ENCODE measurements around the gene ARMC9.
"Not testable (repeated sequence)": the region's sequence is repeated elsewhere in the genome, so short reads cannot be mapped to it uniquely, and the experiment has no call there.

The ARMC9 gene

DNA sequence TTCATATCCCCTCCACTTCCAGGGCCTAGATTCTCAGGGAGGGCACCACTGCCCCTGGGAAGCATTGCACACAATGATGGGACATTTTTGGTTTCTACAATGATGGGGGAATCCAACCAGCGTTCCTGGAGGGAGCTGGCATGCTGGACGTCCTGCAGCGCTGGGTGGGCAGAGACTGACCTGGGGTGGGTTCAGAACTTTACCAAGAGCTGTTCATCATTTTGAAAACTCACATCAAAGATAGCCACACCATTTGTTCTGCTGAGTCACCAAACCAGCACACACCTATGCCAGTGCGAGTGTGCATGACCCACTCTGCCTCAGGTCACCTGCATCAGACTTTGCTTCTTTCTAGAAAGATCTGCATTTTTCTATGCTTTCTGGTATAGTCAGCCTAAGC lies 14.1 kb upstream of the ARMC9 start:
- no peak for DNase-seq

DNA sequence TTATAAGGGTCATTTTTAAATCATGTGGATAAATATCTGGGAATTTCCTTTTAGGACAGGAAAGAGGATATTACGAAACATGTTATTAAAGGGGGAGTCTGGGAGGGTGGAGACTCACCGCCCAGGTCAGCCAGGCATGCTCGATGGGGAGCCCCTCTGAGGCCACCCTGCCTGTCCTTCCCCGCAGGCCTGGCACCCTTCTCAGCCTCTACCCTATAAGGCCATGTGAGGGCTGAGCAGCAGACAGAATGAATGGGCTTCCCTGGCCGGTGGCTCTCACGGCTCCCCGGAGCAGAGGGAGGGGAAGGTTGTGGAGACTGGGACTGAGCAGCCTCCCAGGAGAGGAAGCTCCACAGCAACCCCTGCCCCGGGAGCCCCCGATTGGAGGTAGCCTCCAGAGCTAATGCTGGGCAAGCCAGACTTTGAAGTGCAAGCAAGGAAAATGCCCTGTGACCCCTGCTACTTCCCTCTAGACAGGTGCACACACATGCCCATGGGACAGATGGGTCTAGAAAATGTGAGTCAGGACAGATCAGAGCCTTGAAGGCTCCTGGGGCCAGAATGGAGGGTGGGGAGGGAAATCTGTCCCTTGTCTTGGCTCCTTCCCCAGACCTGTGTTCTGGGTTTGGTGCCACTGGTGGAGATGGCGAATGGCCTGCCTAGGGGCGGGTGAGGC lies 13.2 kb upstream of the ARMC9 start:
- DNase-seq, result no peak

DNA sequence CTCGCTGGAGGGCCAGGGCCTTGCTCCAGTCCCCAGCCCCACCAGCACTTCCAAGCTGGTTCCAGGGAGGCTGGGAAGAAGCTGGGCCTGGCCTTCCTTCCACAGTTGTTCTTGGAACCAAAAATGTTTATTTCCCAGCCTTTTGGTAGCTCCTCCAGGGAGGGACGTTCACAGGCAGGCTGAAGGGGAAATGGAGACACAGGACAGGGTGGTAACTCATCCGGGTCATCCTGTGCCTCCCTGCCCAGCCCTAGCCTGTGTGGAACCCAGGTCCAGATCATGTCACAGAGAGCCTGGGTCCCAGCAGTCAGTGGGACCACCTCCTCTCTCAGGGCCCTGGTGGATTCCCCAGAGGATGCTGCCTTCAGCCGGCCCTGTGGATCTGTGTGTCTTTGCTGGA lies 12.5 kb upstream of the ARMC9 start:
- DNase-seq, result no peak

DNA sequence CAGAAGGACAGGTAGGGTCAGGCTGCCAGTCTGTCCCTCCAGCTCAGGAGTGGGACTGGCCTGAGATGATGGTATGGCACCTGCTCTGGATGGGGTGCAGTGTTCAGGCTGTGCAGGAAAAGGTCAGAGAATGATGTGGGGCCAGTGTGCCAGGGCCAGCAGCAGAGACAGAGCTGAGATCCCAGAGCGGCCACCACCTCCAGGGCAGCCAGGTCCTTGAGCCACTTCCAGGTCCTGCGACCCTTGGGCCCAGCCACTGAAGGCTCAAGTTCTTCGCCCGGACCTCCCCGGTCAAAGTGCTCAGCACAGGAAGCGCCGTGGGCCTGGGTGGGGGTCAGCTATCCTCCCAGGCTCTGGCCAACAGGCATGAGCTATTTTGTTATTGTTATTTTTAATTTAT lies 12.1 kb upstream of the ARMC9 start:
- no peak for DNase-seq

DNA sequence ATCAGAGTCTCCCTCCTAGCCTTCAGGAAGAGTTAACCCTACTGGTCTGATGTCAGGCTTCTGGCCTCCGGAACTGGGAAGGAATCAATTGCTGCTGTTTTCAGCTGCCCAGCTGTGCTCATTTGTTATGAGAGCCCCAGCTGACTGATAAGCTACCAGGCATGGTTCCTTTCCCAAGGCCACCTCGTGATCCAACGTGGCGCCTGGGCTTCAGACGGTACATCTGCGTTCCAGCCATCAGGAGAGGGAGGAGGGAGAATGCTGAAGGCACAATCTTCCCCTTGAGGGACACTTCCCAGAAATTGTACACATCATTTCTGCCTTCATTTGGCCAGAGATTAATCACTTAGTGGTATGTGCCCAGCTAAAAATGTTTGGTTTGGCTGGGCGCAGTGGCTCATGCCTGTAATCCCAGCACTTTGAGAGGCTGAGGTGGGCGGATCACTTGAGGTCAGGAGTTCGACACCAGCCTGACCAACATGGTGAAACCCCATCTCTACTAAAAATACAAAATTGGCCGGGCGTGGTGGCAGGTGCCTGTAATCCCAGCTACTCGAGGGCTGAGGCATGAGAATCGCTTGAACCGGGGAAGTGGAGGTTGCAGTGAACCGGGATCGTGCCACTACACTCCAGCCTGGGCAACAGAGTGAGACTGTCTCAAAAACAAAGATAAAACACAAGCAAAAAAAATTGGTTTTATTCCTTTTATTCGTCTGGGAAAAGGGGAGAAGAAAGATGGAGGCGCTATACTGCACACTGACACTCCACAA lies 10.5 kb upstream of the ARMC9 start:
- DNase-seq, result no peak

DNA sequence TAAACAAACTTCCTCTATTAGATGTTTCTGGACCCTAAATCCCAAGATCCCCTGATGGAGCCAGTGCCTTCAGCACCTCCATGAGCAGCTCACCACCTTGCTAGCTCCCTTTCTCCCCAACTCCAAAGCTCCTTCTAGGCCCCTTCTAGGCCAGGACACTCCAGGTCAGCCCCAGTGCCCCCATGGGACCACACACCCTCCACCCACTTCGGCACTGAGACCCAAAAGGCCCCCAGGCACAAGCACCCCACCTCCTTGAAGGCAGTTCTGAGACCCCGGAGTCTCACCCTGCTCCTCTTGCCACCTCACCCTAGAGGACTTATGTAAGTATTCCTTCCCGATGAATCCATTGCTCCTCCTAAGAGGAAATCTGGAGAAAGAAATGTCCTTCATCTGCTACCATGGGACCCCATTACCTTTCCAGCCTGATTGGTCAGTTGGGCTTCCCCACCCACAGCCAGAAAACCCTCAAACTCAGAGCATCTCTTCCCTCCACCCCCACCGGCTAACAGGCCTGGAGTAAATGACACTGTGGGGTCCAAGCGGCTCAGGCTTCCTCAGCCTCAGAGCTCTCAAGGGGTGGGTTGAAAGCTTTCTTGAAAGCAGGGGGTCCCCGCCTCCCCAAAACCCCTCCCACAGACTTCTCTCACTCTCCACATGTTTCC lies 9.8 kb upstream of the ARMC9 start:
- no peak for DNase-seq

DNA sequence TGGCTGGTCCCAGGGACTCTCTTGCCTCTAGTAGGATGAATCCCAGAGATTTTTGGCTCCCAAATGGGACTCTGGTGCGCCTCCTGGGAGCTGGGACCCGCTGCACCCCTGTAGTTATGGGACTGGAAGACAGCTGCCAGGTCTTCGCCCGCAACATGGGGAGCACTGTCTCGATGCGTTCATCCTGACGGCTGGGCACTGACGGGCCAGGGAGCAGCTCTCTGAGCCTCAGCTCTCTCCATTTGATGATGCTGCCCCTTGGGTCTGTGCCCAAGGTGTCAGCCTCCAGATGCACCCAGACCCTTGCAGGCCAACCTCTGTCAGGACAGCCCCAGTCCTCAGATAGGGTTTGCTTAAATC lies 9.3 kb upstream of the ARMC9 start:
- DNase-seq, result no peak

DNA sequence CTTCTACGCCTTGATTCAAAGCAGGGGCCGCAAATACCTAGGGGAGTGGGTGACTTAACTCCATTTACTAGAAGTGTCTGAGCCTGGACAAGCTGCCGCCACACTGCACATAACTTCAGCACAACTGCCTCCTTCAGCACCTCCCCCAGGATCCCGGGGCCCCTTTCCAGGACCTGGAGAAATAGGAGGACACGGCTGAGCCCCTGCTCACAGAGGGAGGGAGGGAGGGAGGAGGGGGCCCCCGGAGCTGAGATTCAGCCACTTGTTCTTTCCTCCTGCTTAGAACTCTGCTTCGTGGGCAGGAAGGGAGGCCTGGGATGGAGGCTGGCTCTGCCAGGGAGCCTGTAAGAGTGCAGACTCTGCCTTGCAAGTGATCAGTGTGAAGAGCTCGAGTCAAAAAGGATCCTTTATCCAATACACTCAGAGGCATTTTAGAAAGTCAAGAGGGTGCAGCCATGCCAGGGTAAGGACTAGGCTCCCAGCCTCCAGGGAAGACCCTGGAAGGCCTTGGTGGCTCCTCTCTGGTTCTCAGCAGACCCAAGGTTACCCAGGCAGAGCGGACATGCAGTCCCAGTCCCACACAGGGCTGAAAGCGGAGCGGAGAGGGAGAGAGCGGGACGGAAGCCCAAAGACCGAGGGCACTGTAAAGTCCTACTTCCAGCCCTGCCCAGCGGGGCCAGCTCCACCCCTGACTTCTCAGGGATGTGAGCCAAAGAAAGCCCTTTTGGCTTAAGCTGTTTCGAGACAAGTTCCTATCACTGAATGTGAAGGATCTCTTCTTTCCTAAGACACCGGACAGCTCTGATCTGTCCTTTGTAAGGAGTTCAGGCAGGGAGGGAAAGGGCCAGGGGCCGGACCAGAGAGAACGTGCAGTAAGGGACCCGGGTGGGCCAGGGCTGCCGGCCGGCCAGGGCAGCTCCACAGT lies 8.6 kb upstream of the ARMC9 start:
- no peak for DNase-seq

DNA sequence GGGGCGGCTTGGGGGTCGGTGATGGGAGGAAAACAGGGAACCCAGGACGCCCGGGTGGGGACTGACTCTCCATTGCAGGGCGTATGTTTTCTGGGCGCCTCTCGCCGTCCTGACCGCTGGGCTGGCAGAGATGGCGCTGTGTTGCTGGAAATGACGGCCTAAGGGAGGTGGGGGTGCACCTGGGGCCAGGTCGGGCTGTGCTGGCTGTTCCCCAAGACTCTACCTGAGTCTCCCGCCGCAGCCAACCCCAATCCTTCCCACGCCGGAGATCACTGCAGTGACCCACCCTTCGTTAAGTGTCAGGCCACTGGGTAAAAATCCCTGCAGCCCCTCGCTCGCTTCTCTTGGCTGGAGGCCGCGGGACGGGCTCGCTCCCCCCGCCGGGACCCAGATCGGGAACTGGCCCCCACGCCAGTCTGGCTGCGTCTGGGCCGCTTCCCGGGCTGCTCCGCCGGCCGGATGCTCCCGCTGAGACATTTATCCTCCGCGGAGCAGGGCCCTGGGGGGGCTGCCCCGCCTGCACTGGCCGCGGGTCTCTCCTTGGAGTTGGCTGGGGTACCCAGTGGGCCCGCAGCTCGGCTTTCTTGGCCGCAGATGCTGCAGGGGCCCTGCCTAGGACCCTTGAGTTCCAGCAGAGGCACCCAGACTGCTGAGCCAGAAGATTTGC lies 7.8 kb upstream of the ARMC9 start:
- no peak for DNase-seq

DNA sequence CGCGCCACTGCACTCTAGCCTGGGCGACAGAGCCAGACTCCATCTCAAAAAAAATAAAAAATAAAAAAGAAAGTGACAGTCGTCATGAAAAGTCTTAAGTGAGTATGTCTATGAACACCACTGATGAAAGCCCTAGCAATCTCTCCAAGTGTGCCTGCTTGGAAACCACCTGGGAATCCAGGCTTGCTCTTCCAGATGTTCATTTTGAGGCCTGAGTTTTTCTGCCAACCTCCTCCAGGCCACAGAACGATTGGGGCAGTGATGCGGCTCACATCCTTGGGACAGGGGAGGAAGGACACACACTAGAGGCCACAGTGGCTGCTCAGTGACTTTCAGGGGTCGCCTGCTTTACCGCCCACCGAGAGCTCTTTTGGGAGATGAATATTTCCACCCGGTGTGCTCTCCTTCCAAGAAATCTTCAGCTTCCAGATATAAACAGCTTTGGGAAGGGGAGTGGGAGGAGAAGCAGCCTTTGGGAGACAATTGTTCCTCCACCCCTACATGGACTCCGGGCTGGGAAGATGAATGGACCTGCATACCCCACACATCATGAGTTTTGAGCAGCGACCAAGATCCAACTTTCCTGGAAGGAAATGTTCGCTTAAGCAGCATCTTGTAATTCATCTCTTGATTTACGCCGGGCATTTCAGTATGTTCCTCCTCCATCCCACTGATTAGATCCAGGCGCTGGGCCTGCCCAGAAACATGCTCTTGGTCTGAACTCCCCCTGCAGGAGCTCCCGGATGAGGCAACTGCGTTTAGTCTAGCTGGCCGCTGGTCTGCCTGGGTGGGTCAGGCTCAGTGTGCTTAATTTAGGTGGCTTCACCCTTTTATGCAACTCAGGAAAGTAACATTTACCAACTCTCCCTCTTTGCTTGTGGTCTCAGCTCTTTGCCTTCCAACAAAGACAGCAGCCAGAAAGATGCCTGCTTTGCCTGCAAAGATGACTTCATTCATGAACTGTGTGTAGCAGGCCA lies 6.2 kb upstream of the ARMC9 start:
- DNase-seq, result no peak

DNA sequence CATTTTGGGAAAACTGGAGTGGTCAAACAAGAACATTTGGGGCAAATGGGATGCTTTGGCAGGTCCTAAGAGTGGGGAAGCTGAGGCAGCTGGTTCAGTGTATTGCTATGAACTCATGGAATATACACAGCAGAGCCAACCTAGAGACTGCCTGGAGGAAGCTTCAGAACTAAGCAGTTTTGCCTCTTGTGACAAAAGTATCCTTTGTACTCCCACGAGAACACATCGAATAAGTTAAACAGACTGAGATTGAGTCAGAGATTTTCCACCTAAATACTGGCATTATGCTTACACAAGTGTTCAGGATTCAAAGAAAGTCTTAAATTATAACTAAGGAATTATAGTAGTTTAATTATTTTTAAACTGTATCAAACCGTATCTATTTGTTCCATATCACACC lies 5.2 kb upstream of the ARMC9 start:
- no peak for DNase-seq

DNA sequence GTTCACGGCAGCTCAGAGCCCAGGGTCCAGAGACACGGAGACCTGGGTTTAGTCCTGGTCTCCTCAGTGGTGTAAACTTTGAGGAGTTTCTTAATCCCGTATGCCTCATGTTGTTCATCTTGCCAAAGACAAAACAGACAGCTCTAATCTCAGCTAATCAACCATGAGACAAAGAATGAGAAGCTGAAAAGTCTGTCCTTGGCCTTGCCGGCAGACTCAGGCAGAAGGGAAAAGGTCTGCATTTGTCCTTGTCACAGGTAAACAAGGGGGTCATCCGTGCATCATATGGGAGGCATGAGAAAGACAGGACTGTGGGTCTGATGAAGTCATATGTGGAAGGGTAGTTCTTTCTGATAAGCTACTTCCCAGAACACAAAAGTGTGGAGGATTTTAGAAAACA lies 1.8 kb upstream of the ARMC9 start:
- no peak for DNase-seq

DNA sequence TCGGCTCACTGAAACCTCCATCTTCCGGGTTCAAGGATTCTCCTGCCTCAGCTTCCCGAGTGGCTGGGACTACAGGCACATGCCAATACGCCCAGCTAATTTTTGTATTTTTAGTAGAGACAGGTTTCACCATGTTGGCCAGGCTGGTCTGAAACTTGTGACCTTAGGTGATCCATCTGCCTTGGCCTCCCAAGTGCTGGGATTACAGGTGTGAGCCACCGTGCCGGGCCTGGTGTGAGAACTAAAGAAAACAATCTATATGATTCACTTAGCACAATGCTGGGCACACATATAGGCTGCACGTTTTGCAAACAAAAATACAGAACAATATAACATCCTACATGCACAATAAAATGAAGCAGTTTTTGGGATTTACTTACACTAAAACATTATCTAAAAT lies 1.2 kb upstream of the ARMC9 start:
- DNase-seq, result not testable (repeated sequence)

DNA sequence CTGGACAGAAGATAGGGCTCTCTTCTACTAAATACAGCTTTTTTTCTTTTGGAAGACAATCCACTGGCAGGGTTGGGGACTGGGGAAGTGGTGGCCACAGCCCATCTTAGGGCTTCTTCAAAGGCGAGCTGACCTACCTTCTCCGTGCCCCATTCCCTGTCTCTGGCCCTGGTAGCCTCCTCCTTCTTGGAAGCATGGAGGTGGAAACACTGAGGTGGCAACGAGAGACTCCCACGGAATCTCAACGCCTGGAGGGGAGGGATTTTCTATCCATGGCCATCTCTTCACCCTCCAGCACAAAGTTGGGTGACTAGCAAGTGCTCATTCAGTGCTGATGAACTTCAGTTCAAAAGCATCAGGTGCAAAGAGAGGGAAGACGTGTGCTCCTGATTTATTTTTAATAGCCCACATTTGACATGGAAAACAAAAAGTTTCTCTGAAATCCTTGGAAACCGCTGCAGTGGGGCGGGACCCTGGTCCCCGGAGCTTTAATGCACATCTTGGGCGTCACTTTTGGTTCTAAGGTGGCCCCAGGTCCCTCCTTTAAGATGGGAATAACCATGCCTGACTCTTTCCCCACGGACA lies 633 bp upstream of the ARMC9 start:
- no peak for DNase-seq

DNA sequence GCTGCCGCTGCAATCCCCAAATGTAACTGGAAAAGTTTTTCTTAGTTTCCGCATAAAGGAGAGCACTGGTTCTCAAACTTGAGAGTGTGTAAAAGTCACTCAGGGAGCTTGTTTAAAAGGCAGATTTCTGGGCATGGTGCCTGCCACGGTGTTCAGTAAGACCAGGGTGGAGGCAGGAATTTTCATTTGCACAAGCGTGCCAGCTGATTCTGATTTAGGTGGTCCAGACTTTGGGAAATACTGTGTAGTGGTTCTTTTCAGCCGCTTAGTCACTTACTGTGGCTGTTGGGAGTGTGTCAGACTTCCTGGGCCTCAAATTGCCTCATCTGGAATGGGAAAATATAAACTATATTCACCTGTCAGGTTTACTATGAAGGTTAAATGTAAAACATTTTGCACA lies 788 bp downstream of the ARMC9 start:
- no peak for DNase-seq

DNA sequence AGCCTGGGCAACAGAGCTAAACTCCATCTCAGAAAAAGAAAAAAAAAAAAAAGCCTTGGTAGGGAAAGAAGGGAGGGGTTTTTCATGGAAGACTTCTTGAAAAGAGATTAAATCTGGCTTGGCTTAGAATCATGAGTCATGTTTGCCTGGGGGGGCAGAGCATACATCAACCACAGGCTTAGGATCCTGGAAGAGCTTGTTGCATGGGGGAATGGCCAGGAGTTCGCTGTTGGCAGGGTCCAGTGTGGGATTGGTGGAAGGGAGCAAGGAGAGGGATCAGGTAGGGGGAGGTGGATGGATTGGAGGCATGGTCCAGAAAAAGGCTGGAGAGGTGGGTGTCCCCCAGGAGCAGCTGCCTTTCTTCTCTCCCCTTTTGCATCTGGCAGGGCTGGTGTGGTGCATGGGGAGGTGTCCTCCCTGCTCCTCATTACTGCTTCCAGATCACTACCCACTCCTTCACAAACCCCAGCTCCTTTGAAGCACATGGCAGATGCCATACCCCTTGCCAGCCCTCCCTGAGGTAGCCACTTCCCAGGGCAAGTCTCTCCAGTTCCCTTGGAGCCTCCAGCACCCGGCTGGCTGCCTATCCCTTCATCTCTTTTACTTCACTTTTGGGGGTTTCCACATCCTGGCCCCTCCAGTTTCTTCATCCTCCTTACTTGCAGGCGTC lies 2.5 kb downstream of the ARMC9 start:
- DNase-seq, result no peak

DNA sequence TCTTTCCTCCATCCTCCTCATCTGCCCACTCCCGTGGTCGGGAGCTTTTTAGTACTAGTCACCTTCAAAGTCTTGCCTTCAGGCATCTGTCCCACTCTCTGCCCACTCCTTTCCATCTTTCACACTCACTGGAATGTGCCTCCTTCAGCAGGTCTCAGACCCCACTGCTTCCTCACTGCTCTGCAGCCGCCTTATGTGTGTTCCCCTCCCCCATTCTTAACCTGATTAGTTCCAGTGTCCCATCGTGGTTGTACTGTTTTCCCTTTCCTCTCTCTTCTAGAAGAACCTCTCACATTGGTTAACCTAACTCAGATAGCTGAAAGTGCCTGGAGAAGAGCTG lies 3.0 kb downstream of the ARMC9 start:
- DNase-seq, result no peak

DNA sequence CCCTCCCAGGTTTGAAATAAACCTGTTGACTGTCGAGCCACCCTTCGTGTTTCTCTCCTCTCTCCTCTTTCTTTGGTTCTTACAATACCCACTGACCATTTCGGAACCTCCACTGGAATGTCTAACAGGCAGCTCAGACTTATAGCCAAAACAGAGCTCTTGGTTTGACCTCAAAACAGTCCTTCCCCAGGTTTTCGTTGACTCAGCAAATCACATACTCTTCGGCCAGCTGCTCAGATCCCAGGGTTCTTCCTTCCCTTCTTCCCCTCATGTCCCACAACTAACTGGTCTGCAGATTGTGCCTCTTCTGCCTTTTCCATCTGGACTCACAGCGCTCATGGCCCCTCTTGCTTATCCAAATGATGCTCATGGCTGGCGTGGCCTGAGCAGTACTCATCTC lies 4.7 kb downstream of the ARMC9 start:
- DNase-seq, result no peak

DNA sequence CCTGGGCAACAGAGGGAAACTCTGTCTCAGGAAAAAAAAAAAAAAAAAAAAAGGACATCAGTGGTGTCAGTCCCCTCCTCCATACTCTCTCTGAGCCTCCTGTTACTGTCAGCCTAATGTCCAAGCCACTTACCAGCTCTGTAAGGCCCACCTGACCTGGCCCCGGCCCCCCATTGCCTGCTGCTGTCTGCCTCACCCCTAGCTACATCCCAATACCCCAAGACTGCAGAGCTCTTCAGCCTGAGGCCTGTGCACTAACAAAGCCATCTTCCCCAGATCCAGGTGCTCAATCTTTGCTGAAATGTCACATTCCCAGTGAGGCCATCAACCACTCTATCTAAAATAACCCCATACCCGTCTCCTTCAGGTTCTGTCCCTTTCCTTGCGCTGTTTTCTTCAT lies 5.7 kb downstream of the ARMC9 start:
- DNase-seq, result no peak

DNA sequence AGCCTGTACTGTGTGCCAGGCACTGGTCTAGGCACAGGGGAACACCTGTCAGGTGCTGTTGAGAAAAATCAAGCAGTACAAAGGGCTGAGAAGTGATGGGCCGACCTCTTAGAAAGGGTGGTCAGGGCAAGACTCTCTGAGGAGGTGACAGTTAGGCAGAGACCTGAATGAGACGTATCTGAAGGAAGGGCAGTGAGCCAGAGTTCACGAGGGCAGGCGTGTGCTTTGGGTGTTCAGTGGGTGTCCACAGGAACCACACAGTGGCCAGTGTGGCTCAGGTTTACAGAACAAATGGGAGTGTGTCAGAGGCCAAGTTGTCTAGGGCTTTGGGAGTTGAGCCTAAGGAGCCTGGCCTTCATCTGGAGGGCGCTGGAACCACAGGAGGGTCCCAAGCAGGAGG lies 6.2 kb downstream of the ARMC9 start:
- DNase-seq, result no peak

DNA sequence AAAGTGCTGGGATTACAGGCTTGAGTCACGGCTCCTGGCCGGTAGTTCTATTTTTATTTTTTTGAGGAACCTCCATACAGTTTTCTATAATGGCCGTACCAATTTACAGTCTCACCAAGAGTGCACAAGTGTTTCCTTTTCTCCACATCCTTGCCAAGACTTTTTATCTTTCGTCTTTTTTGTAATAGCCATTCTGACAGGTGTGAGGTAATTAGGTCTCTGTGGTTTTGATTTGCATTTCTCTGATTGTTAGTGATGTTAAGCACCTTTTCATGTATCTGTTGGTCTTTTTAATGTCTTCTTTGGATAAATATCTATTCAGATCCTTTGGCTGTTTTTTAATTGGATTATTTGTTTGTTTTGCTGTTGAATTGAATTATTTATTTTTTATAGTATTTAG lies 9.3 kb downstream of the ARMC9 start:
- DNase-seq, result no peak
